Spleen (tissue), 11 donors: ENCODE measurements around the gene NECTIN4. TPM values are rescaled to one million over a fixed set of nuclear protein-coding genes. Genes with fewer than 3 reads are reported as not detected.

Source experiments
- DNase-seq: peaks from one replicate; pipeline ENCODE4 v3.0.0-alpha.2; 2020
- H3K27ac ChIP-seq, 8 donors: fragments of 200-600 bp; sonication (generic) in 7 of 8; 1 replicate in 4 of 8; 2 replicates in 4 of 8; pipeline versions ENCODE4 v1.5.0 to v1.8.0; 2016 to 2021; ENCODE audit warnings: inconsistent platforms in 4 of 8, mild to moderate bottlenecking in 4 of 8, moderate library complexity in 1 of 8
- H3K27me3 ChIP-seq, 7 donors: fragments of 200-600 bp; sonication (generic) in 6 of 7; replicated peaks in 1 of 7; 1 replicate in 4 of 7; 2 replicates in 3 of 7; pipeline versions ENCODE4 v1.5.0 to v1.8.0; 2016 to 2021; ENCODE audit warnings: inconsistent platforms in 3 of 7, mild to moderate bottlenecking in 1 of 7
- H3K36me3 ChIP-seq, 6 donors: fragments of 200-600 bp; sonication (generic) in 5 of 6; 1 replicate in 4 of 6; 2 replicates in 2 of 6; pipeline versions ENCODE4 v1.5.0 to v1.8.0; 2016 to 2021; ENCODE audit warnings: inconsistent platforms in 2 of 6
- H3K4me1 ChIP-seq, 6 donors: fragments of 200-600 bp; sonication (generic) in 5 of 6; 1 replicate in 3 of 6; 2 replicates in 3 of 6; pipeline versions ENCODE4 v1.5.0 to v1.8.0; 2016 to 2021; ENCODE audit warnings: inconsistent platforms in 3 of 6
- H3K4me3 ChIP-seq, 8 donors: fragments of 200-600 bp; sonication (generic) in 7 of 8; 1 replicate in 4 of 8; 2 replicates in 4 of 8; pipeline versions ENCODE4 v1.5.0 to v1.8.0; 2016 to 2021; ENCODE audit warnings: inconsistent platforms in 4 of 8, mild to moderate bottlenecking in 4 of 8, moderate library complexity in 2 of 8
- H3K9me3 ChIP-seq, 8 donors: fragments of 200-600 bp; sonication (generic) in 7 of 8; 1 replicate in 4 of 8; 2 replicates in 4 of 8; pipeline versions ENCODE4 v1.5.0 to v1.8.0; 2016 to 2021; ENCODE audit warnings: inconsistent platforms in 4 of 8
- POLR2A ChIP-seq, 3 donors: fragments of 450-650 bp; IDR thresholded peaks; one replicate each; pipeline ENCODE4 v1.5.1; 2017; ENCODE audit warnings: antibody characterized with exemption in 3 of 3, mild to moderate bottlenecking in 1 of 3
- POLR2AphosphoS5 ChIP-seq, 3 donors: sonication (generic); formaldehyde crosslinking; IDR thresholded peaks; one replicate each; pipeline ENCODE4 v1.5.1; 2017; ENCODE audit warnings: antibody characterized with exemption in 3 of 3
- WGBS, 5 donors: extraction: QIAGEN DNeasy Blood & Tissue Kit in 3 of 5; methylation state at CpG; one replicate each; pipeline versions ENCODE4 v1.1.5 to v1.1.7; 2013 to 2018; 5-methylcytosine and 5-hydroxymethylcytosine counted together
- intact Hi-C: fragments of 100-400 bp; cut with DNase I; formaldehyde crosslinking; loops from one replicate; pipeline ENCODE4 v1.15.0; 2023; ENCODE audit warnings: low total_unique reads
- polyA plus RNA-seq, 3 donors: library from polyadenylated mRNA; stranded (reverse); fragments of 200-250 nt; gene quantifications; one replicate each; pipeline ENCODE4 v1.2.1, GENCODE V29; 2013
- total RNA-seq, 7 donors: library from RNA; depleted of rRNA in 3 of 7; stranded (reverse); fragments of >200 nt in 3 of 7; fragmentation: NEBNext Ultra II Directional in 4 of 7; extraction: Animal tissue kit (Norgen Biotek cat#: 25700) in 4 of 7; gene quantifications; one replicate each; pipeline versions ENCODE4 v1.1.0 to v1.2.1, GENCODE V29; 2016 to 2021
- TF ChIP-seq, protein P1 (sequence below), 11 experiments: fragments of 200-600 bp in 7 of 11; fragments of 450-650 bp in 4 of 11; sonication (generic) in 4 of 11; IDR thresholded peaks in 8 of 11; conservative IDR thresholded peaks in 3 of 11; 1 replicate in 7 of 11; 2 replicates in 4 of 11; pipeline versions ENCODE4 v1.4.0 to v1.8.0; 2016 to 2021; ENCODE audit warnings: antibody characterized with exemption in 11 of 11, inconsistent platforms in 4 of 11, mild to moderate bottlenecking in 1 of 11
- donor health status: healthy with polysubstance abuse.
- donor health status: DM: no; HTN: no; CAD: no; lungs with moderate emphysema.
- donor health status: DM: no; HTN: no; CAD: no.
- donor health status: Bipolar disorder and iron deficiency.
- donor health status: healthy.
- donor health status: DM: no; HTN: no; CAD: no.
- donor health status: DM: yes; HTN: yes; CAD: no.

The NECTIN4 gene
- total and polyA plus RNA-seq, 10 donors: 0.03 to 0.06 (median 0.04) TPM; not detected in 7

DNA sequence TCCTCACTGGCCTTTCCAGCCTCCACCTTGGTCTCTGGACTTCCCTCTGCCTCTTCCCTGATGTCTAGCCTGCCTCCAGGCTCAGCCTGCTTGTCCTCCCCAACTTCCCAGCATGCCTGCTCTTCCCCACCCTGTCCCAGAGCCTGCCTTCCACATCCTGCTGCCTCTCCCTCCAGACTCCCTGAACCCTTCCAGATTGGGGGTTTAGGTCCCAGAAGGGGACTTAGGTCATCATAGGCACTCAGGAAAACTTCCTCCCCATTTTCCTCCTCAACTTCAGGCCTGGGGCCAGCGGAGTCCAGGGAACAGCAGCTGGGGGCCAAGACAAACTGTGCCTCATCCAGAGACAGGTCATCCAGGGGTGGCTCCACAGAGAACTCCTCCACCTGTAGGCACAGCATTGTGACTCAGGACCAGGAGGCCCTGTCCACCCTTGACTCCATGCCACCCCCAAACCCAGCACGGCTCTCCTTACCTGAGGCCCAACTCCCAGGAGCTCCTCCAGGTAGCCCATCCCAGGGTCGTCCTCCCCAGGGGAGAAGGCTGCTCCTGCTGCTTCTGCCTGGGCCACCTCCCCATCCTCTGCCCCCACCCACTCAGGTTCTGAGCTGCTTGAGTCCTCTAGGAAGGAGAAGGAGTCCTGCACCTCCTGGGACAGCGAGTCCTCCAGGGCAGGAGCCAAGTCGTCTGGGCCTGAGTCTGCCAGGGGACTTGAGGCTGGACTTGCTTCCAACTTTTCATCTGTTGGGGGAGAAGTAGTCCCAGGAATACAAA lies 40.2 kb downstream of the NECTIN4 start:
- WGBS, 5 donors: 94 to 100% (median 100%) methylated on average over 4 to 5 of the region's 5 CpGs
- intact Hi-C loops: loop anchor here (10.0 kb wide), 1 partner anchor 46 kb away; the partner anchor contains the start of gene KLHDC9
- peaks cover 6 to 71% (median 64%) of the 10 kb centered on the region in 6 donors for H3K36me3 ChIP-seq
- no peak for DNase-seq
- no peaks in the 10 kb centered on the region for H3K9me3 ChIP-seq
- peaks cover 5 to 57% (median 21%) of the 10 kb centered on the region in 6 donors for H3K4me1 ChIP-seq
- H3K27me3 ChIP-seq: no peaks in the 10 kb centered on the region
- no peak overlapping the region for H3K4me3 ChIP-seq
- TF ChIP-seq POLR2AphosphoS5 (IDR thresholded peaks at IDR 0.05) (peak; percentile 4 to 70 (median 32)), POLR2A (IDR thresholded peaks at IDR 0.05) (no peak)
- TF ChIP-seq, protein P1, sequence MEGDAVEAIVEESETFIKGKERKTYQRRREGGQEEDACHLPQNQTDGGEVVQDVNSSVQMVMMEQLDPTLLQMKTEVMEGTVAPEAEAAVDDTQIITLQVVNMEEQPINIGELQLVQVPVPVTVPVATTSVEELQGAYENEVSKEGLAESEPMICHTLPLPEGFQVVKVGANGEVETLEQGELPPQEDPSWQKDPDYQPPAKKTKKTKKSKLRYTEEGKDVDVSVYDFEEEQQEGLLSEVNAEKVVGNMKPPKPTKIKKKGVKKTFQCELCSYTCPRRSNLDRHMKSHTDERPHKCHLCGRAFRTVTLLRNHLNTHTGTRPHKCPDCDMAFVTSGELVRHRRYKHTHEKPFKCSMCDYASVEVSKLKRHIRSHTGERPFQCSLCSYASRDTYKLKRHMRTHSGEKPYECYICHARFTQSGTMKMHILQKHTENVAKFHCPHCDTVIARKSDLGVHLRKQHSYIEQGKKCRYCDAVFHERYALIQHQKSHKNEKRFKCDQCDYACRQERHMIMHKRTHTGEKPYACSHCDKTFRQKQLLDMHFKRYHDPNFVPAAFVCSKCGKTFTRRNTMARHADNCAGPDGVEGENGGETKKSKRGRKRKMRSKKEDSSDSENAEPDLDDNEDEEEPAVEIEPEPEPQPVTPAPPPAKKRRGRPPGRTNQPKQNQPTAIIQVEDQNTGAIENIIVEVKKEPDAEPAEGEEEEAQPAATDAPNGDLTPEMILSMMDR (IDR thresholded peaks at IDR 0.05 in 8 of 11, conservative IDR thresholded peaks at IDR 0.05 in 3 of 11): no peak
- peak overlapping the region in 7 of 8 donors; percentile 8 to 98 (median 43) for H3K27ac ChIP-seq

DNA sequence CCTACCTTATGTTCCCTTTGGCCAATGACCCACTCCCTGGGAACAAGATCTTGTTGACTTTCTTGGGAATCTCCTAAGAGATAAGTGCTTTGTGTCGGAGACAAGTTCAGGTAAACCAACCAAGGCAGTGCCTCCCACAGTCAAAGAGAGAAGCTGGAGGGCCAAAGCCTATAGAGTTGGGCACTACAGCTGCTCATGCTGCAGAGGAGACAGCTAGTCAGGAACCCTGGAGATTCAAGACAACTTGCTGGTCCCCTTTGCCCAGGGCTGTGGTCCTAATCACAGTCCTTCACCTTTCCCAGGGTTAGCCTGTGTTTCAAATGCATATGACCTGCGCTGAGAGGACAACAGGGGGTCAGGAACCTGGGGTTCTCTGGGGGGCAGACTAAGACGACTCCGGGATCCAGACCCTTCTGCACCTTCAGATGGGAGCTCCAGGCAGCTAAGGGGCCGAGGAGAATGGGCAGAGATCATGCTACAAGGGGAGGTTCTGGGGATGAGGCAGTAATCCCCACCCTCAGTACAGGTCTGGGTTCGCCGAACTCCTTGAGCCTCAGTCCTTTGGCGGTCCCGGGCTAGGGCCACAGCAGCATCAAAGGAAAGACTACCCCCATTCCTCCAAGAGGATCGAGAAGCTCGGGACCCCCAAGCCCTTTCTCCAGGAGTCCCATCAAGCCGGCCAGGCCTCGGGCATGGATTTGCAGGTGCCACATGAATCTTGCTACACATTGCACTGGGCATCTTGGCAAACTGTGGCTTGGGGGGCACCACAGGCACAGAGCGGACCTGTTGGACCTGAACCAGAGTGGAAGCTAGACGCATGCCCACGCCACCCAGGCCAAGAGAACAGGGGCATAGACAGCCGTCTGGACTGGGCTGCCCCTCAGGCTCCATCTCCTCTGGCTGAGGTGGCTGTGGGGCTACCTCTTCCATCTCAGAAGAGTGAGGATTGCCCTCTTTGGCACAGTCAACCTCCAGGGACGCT lies 41.6 kb downstream of the NECTIN4 start:
- Histone ChIP-seq H3K36me3 (peaks cover 2 to 68% (median 55%) of the 10 kb centered on the region in 6 donors), H3K4me3 (peak overlapping the region in 1 of 8 donors; percentile 91), H3K9me3 (no peaks in the 10 kb centered on the region), H3K27me3 (no peaks in the 10 kb centered on the region), H3K4me1 (peaks cover 18 to 71% (median 35%) of the 10 kb centered on the region in 6 donors), H3K27ac (peak overlapping the region; percentile 29 to 99 (median 98))
- no peak for DNase-seq
- WGBS, 5 donors: 94 to 99% (median 96%) methylated on average over 14 to 18 of the region's 18 CpGs
- intact Hi-C loops: loop anchor here (10.0 kb wide), 1 partner anchor 47 kb away; the partner anchor contains the start of gene KLHDC9
- TF ChIP-seq, protein P1 (IDR thresholded peaks at IDR 0.05 in 8 of 11, conservative IDR thresholded peaks at IDR 0.05 in 3 of 11): no peak
- peak in 2 of 3 donors; percentile 46 to 74 for TF ChIP-seq POLR2AphosphoS5 (IDR thresholded peaks at IDR 0.05)

DNA sequence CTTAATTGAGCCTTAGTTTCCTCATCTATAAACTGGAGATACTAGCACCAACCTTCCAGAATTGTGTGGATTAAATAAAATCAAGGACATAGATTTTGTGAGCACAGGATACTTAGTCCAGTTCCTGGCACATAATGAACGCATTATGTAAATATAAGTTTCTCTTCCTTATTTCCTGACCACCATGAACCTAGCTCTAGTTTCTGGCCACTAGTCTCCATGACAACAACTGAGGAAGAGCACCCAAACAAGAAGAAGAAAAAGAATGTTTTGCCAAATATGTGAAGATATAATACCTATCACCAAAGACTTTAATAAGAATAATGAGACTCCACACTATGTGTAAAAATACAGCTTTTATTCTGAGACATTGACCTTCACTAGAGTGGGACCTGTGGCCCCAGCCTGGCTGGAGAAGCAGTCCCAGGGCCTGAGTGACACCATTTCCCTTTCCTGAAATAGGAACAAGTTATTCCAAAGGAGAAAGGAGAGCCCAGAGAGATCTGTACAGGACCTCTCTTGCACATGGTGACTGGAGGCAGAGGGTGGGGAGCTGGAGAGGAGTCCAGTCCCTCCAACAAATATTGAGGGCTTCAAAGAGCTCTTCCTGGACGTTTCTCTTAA lies 42.6 kb downstream of the NECTIN4 start:
- Histone ChIP-seq H3K36me3 (peaks cover 5 to 68% (median 56%) of the 10 kb centered on the region in 6 donors), H3K27ac (peak overlapping the region; percentile 93 to 99 (median 98)), H3K27me3 (no peaks in the 10 kb centered on the region), H3K4me1 (peaks cover 20 to 81% (median 44%) of the 10 kb centered on the region in 6 donors), H3K4me3 (peak overlapping the region in 6 of 8 donors; percentile 77 to 97 (median 94)), H3K9me3 (no peaks in the 10 kb centered on the region)
- 38 to 52% (median 41%) methylated on average over 2 of the region's 2 CpGs for WGBS, 5 donors
- intact Hi-C loops: loop anchor here (10.0 kb wide), 1 partner anchor 48 kb away; the partner anchor contains the start of gene KLHDC9
- TF ChIP-seq POLR2A (IDR thresholded peaks at IDR 0.05): no peak
- TF ChIP-seq POLR2AphosphoS5 (IDR thresholded peaks at IDR 0.05): no peak
- TF ChIP-seq, protein P1 (IDR thresholded peaks at IDR 0.05 in 8 of 11, conservative IDR thresholded peaks at IDR 0.05 in 3 of 11): no peak
- DNase-seq: no peak
